ENCODE results near the gene RHOU.

GRCh38 chr1:228760979-228761378, 25.7 kb downstream of the RHOU start:
- TF ChIP-seq, protein P1, sequence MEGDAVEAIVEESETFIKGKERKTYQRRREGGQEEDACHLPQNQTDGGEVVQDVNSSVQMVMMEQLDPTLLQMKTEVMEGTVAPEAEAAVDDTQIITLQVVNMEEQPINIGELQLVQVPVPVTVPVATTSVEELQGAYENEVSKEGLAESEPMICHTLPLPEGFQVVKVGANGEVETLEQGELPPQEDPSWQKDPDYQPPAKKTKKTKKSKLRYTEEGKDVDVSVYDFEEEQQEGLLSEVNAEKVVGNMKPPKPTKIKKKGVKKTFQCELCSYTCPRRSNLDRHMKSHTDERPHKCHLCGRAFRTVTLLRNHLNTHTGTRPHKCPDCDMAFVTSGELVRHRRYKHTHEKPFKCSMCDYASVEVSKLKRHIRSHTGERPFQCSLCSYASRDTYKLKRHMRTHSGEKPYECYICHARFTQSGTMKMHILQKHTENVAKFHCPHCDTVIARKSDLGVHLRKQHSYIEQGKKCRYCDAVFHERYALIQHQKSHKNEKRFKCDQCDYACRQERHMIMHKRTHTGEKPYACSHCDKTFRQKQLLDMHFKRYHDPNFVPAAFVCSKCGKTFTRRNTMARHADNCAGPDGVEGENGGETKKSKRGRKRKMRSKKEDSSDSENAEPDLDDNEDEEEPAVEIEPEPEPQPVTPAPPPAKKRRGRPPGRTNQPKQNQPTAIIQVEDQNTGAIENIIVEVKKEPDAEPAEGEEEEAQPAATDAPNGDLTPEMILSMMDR (IDR thresholded peaks at IDR 0.05; ENCODE audit: poor library complexity, severe bottlenecking), result no peak
- no peak for TF ChIP-seq EZH2 (IDR thresholded peaks at IDR 0.05; ENCODE audit: borderline replicate concordance, insufficient read depth, low read length, poor library complexity, severe bottlenecking)
- no peak for TF ChIP-seq POLR2AphosphoS5 (IDR thresholded peaks at IDR 0.05)
- TF ChIP-seq MXI1 (conservative IDR thresholded peaks at IDR 0.05; ENCODE audit: poor library complexity, severe bottlenecking), result no peak
- no peak for TF ChIP-seq EP300 (conservative IDR thresholded peaks at IDR 0.05; ENCODE audit: poor library complexity, severe bottlenecking)
- no peak for TF ChIP-seq REST (IDR thresholded peaks at IDR 0.05; ENCODE audit: borderline replicate concordance)
- no peak for TF ChIP-seq RAD21 (conservative IDR thresholded peaks at IDR 0.05)

Data from neural cell (in vitro differentiated cells).